OCI-LY3 (cell line): ENCODE results near the gene JOSD1.

Experiments
- H2AFZ ChIP-seq: fragments of 200-600, 300-600 bp; shearing (Covaris generic); 2 replicates; pipeline ENCODE4 v1.6.0; 2014; ENCODE audit warnings: antibody characterized with exemption, low read depth, low read length
- H3K27ac ChIP-seq: fragments of 200-600, 300-600 bp; sonication (generic); 2 replicates; pipeline ENCODE4 v1.5.1; 2014; ENCODE audit warnings: mild to moderate bottlenecking, low read length, moderate library complexity, mixed read lengths
- H3K27me3 ChIP-seq: fragments of 200-600, 300-600 bp; sonication (generic); 2 replicates; pipeline ENCODE4 v1.6.1; 2014; ENCODE audit warnings: low read depth, low read length, mixed read lengths
- H3K36me3 ChIP-seq: fragments of 200-600, 300-600 bp; sonication (generic); replicated peaks from 2 replicates; pipeline ENCODE3; 2014; ENCODE audit warnings: low read depth, low read length, mixed read lengths
- H3K4me1 ChIP-seq: fragments of 300-600, 200-600 bp; sonication (generic); 2 replicates; pipeline ENCODE4 v1.6.1; 2014; ENCODE audit warnings: low read length, mixed read lengths
- H3K4me2 ChIP-seq: fragments of 200-600, 300-600 bp; sonication (generic); 2 replicates; pipeline ENCODE4 v1.6.1; 2014; ENCODE audit warnings: low read length, mixed read lengths
- H3K4me3 ChIP-seq: fragments of 300-600, 200-600 bp; sonication (generic); 2 replicates; pipeline ENCODE4 v1.5.1; 2014; ENCODE audit warnings: antibody characterized with exemption, mild to moderate bottlenecking, low read length, moderate library complexity
- H3K79me2 ChIP-seq: fragments of 300-600, 200-600 bp; shearing (Covaris generic); 2 replicates; pipeline ENCODE4 v1.6.1; 2014; ENCODE audit warnings: mild to moderate bottlenecking, low read length, mixed read lengths
- H3K9ac ChIP-seq: fragments of 300-600, 200-600 bp; shearing (Covaris generic); 2 replicates; pipeline ENCODE4 v1.6.0; 2014; ENCODE audit warnings: mild to moderate bottlenecking, low read length, moderate library complexity
- H3K9me3 ChIP-seq: fragments of 200-600, 300-600 bp; shearing (Covaris generic); 2 replicates; pipeline ENCODE4 v1.6.1; 2014; ENCODE audit warnings: low read length, mixed read lengths; ENCODE audit not compliant: insufficient read depth
- H4K20me1 ChIP-seq: fragments of 200-600, 300-600 bp; sonication (generic); 2 replicates; pipeline ENCODE4 v1.6.1; 2016; ENCODE audit warnings: low read length, mixed read lengths; ENCODE audit not compliant: insufficient read depth
- EZH2phosphoT487 ChIP-seq: fragments of 200-600 bp; shearing (Covaris generic); IDR thresholded peaks from 2 replicates; pipeline ENCODE4 v1.6.1; 2018; ENCODE audit warnings: antibody characterized with exemption, mixed run types, low read depth
- TF ChIP-seq, protein P1 (sequence below): fragments of 200-600, 300-600 bp; sonication (generic); IDR thresholded peaks from 2 replicates; pipeline ENCODE4 v1.5.1; 2014; ENCODE audit warnings: antibody characterized with exemption, low read length, low read depth

The JOSD1 gene

DNA sequence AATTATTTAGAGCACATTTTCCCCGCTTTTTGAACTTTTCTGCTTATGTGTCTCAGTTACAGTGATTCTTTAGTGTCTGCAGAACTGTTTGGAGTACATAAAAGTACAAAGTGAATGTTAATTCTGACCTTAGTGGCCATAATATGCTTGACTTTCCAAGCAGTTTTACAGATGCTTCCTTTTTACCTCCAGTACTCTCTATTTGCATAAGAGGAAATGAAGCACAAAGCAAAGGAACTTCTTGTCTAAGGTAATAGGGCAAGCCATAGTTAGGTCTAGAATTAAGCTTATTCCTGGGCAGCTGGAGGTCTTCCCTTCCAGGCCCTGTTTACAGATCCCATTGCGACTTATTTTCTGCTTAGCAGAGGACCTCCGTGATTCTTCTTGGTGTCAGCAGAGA is 8.6 kb upstream of the JOSD1 start:
- Histone ChIP-seq H3K27me3 (no peaks in the 10 kb centered on the region), H2AFZ (no peak overlapping the region), H4K20me1 (peaks cover 75% of the 10 kb centered on the region), H3K9me3 (no peaks in the 10 kb centered on the region), H3K36me3 (peaks cover 37% of the 10 kb centered on the region), H3K9ac (no peak overlapping the region), H3K4me1 (peaks cover 36% of the 10 kb centered on the region), H3K4me2 (peak overlapping the region; percentile 40), H3K27ac (no peak overlapping the region), H3K4me3 (peak overlapping the region; percentile 13; the same call in 1 of the 2 replicates), H3K79me2 (peaks cover 86% of the 10 kb centered on the region)
- TF ChIP-seq, protein P1, sequence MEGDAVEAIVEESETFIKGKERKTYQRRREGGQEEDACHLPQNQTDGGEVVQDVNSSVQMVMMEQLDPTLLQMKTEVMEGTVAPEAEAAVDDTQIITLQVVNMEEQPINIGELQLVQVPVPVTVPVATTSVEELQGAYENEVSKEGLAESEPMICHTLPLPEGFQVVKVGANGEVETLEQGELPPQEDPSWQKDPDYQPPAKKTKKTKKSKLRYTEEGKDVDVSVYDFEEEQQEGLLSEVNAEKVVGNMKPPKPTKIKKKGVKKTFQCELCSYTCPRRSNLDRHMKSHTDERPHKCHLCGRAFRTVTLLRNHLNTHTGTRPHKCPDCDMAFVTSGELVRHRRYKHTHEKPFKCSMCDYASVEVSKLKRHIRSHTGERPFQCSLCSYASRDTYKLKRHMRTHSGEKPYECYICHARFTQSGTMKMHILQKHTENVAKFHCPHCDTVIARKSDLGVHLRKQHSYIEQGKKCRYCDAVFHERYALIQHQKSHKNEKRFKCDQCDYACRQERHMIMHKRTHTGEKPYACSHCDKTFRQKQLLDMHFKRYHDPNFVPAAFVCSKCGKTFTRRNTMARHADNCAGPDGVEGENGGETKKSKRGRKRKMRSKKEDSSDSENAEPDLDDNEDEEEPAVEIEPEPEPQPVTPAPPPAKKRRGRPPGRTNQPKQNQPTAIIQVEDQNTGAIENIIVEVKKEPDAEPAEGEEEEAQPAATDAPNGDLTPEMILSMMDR, result no peak
- TF ChIP-seq EZH2phosphoT487, result no peak

DNA sequence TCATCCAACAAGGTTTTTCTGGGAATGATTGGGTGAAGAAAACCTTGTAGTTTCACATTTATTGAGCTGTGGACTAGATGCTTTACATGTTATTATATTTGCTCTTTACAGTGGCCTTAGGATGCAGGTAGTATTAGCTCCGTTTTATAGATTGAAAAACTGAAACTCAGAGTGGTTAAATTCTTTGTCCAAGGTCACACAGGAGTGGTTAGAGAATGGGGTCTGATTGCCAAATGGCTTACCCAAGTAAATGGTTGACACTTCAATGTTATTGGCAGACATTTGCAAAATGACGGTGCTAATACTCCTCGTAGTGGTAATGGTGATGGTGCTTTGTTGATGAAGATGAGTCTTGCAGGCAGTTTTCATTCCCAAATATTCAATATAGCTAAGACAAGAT is 7.2 kb upstream of the JOSD1 start:
- H3K79me2 ChIP-seq, result peaks cover 72% of the 10 kb centered on the region
- H3K27ac ChIP-seq, result no peak overlapping the region
- peaks cover 37% of the 10 kb centered on the region for H3K36me3 ChIP-seq
- no peaks in the 10 kb centered on the region for H3K27me3 ChIP-seq
- H2AFZ ChIP-seq, result no peak overlapping the region
- H3K9me3 ChIP-seq, result no peaks in the 10 kb centered on the region
- peaks cover 64% of the 10 kb centered on the region for H4K20me1 ChIP-seq
- no peak for TF ChIP-seq EZH2phosphoT487
- TF ChIP-seq, protein P1, result no peak
- peak overlapping the region; percentile 89 for H3K4me3 ChIP-seq
- H3K4me1 ChIP-seq, result peaks cover 36% of the 10 kb centered on the region
- H3K4me2 ChIP-seq, result peak overlapping the region; percentile 88
- no peak overlapping the region for H3K9ac ChIP-seq

DNA sequence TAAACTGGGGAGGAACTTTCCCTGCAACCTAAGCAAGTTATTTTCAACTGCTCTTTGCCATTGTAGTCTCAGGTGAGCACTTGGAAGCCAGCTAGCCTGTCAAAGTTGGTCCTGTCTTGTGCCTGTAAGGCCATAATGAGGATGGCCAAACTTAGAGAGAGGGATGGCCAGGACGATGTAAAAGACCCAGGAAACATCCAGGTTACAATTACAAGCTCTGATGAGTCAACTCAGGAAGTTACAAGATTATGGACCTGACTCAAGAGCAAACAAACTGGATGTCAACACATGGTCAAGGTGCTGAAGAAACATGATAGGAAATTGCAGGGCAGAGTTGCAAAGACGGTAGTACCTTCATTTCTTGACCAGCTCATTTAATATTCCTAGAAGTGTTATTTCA is 6.6 kb upstream of the JOSD1 start:
- Histone ChIP-seq H3K4me2 (peak overlapping the region; percentile 88), H3K79me2 (peaks cover 66% of the 10 kb centered on the region), H4K20me1 (peaks cover 57% of the 10 kb centered on the region), H3K27ac (peak overlapping the region; percentile 69), H3K4me1 (peaks cover 36% of the 10 kb centered on the region), H3K9me3 (no peaks in the 10 kb centered on the region), H3K27me3 (no peaks in the 10 kb centered on the region), H3K4me3 (peak overlapping the region; percentile 89), H2AFZ (no peak overlapping the region), H3K9ac (peak overlapping the region; percentile 90), H3K36me3 (peaks cover 32% of the 10 kb centered on the region)
- TF ChIP-seq, protein P1, result no peak
- TF ChIP-seq EZH2phosphoT487, result no peak

DNA sequence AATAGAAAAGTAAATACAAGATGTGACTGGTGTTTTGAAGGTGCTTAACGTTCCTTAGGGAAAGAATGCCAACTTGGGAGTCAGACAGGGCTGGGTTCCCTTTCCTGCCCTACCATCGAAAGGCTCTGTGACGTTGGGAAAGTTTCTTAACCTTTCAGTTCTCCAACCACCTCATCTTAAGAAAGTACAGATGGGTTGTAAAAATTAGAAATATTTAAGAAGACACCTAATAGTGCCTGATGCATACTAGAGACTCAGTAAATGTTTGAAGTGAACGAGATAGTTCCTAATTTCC is 6.1 kb upstream of the JOSD1 start:
- Histone ChIP-seq H3K9ac (peak overlapping the region; percentile 90), H2AFZ (no peak overlapping the region), H3K36me3 (peaks cover 28% of the 10 kb centered on the region), H3K4me1 (peaks cover 36% of the 10 kb centered on the region), H3K4me3 (peak overlapping the region; percentile 89), H4K20me1 (peaks cover 52% of the 10 kb centered on the region), H3K9me3 (no peaks in the 10 kb centered on the region), H3K27me3 (no peaks in the 10 kb centered on the region), H3K4me2 (peak overlapping the region; percentile 88), H3K79me2 (peaks cover 61% of the 10 kb centered on the region), H3K27ac (peak overlapping the region; percentile 69)
- TF ChIP-seq, protein P1, result no peak
- TF ChIP-seq EZH2phosphoT487, result no peak
